Activated CD4-positive, alpha-beta T cell treated with anti-CD3 and anti-CD28 coated beads for 36 hours (primary cell): ENCODE results near the gene SPOUT1. TPM values are rescaled to one million over a fixed set of nuclear protein-coding genes. Genes with fewer than 3 reads are reported as not detected.

Source experiments
- ATAC-seq: fragments of 200-7000 bp; cut with Tn5 transposase; one replicate; pipeline ENCODE4 v1.10.0; 2021; ENCODE audit warnings: mild to moderate bottlenecking, moderate library complexity
- CTCF ChIA-PET: fragments of 350-600 bp; sonication (Branson Sonifier 250); formaldehyde crosslinking; loops from one replicate; lab custom pipeline; 2021; ENCODE audit warnings: antibody characterized with exemption; lab: Charles Lee
- POLR2A ChIA-PET: fragments of 350-600 bp; sonication (Branson Sonifier 250); formaldehyde crosslinking; loops from one replicate; lab custom pipeline; 2021; ENCODE audit warnings: antibody characterized with exemption, inconsistent platforms; lab: Charles Lee
- DNase-seq: peaks from one replicate; pipeline ENCODE4 v3.0.0-alpha.2; 2020
- H3K27ac Mint-ChIP-seq: one replicate; pipeline ENCODE4 v1.8.0; 2021; ENCODE audit warnings: mixed read lengths
- H3K27me3 Mint-ChIP-seq: one replicate; pipeline ENCODE4 v1.8.0; 2021; ENCODE audit warnings: mixed read lengths
- H3K36me3 Mint-ChIP-seq: one replicate; pipeline ENCODE4 v1.8.0; 2021; ENCODE audit warnings: low read depth, mixed read lengths
- H3K4me1 Mint-ChIP-seq: one replicate; pipeline ENCODE4 v1.8.0; 2021; ENCODE audit warnings: mixed read lengths
- H3K4me3 Mint-ChIP-seq: one replicate; pipeline ENCODE4 v1.8.0; 2021; ENCODE audit warnings: mild to moderate bottlenecking, moderate library complexity, mixed read lengths
- H3K9me3 Mint-ChIP-seq: one replicate; pipeline ENCODE4 v1.8.0; 2021; ENCODE audit warnings: low read depth, mixed read lengths
- intact Hi-C, 2 experiments: fragments of 100-400 bp; cut with DNase I in 1 of 2; cut with micrococcal nuclease in 1 of 2; formaldehyde crosslinking; loops; one replicate each; pipeline versions ENCODE4 v1.14.2 to v1.15.1; 2022 to 2024; cut with DNase I, micrococcal nuclease
- total RNA-seq, 2 experiments: library from RNA; stranded (reverse); gene quantifications; one replicate each; pipeline ENCODE4 v1.2.3, GENCODE V29; 2021

The SPOUT1 gene
- total RNA-seq, 2 experiments from 2014 or later = 87.9 to 92.9 TPM

DNA sequence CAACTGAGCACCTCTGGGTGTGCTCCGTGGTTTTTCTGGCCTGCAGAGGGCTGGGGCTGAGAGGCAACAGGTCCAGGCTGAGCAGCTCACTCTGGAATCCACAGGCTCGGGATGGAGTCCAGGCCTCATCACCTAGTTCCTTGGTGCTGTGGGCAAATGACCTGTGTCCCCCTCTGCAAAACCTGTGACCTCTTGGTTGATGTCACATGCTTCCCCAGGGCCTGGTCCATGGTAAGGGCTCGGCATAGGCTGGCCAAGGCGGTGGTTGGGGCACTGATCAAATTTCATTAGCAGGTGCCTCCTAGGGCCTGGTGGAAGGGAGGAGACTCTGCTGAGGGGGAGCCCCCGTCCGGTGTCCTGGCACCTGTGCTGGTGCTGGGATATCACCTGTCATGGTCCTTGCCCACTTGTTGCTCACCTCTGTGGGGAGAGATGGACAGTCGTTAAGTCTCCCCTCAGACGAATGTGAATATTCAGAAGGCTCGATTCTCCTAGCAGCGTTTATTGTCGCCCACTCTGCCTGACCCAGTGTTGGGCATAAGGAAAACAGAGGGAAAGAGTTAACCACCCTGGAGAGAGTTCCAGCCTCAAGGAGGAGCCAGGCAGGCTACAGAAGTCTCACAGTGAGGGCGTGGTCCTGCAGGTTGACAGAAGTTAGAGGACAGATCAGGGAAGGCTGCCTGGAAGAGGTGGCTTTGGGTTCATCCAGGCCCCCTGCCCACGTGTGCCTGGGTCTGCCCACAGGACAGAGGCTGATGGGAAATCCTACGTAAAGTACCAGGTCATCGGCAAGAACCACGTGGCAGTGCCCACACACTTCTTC lies 7.8 kb downstream of the SPOUT1 start:
- DNase-seq = no peak
- ATAC-seq = no peak
- no peak overlapping the region for H3K4me3 Mint-ChIP-seq
- peaks cover 20% of the 10 kb centered on the region for H3K36me3 Mint-ChIP-seq
- no peak overlapping the region for H3K27ac Mint-ChIP-seq
- H3K27me3 Mint-ChIP-seq = no peaks in the 10 kb centered on the region
- peaks cover 13% of the 10 kb centered on the region for H3K4me1 Mint-ChIP-seq
- ChIA-PET CTCF (no interaction called here), POLR2A (interaction anchor here (0.7 to 1.3 kb wide), 3 partner anchors 8 to 317 kb away, joined by 3 to 5 read pairs (median 5); partner anchors contain the start of gene SPOUT1)
- intact Hi-C loops = no loop called here
- no peaks in the 10 kb centered on the region for H3K9me3 Mint-ChIP-seq

DNA sequence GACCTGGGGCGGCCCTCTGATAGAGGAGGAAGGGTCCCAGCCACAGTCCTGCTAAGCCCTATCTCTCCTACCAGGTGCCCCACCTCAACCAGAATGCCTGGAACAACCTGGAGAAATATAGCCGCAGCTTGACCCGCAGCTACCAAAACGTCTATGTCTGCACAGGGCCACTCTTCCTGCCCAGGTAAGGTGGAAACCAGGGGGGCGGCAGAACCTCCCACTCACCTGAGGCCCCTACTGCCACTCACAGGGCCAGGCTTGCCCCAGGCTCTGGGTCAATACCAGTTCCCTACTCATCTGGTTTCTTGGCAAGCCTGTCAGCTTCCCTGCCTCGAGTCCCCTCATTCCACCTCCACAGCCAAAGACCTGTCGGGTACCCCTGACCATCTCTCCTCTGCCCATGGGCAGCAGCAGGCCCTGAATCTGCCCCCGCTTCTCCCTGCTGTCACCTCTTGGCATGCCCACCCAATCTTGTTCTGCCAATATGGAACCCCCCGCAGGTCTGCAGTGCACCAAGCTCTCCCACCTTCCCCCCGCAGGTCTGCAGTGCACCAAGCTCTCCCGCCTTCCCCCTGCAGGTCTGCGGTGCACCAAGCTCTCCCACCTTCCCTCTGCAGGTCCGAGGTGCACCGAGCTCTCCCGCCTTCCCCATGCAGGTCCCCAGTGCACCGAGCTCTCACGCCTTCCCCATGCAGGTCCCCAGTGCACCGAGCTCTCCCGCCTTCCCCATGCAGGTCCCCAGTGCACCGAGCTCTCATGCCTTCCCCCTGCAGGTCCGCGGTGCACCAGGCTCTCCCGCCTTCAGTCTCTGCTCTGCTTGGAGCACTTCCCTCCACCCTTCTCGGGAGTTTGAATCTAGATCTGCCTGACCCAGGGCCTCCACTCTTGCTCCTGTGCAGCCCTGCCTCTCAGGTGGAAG lies 8.7 kb downstream of the SPOUT1 start:
- ATAC-seq (no peak), DNase-seq (no peak)
- intact Hi-C loops = no loop called here
- H3K4me3 Mint-ChIP-seq = no peak overlapping the region
- no peak overlapping the region for H3K27ac Mint-ChIP-seq
- peaks cover 13% of the 10 kb centered on the region for H3K4me1 Mint-ChIP-seq
- no peaks in the 10 kb centered on the region for H3K27me3 Mint-ChIP-seq
- ChIA-PET POLR2A (interaction anchor here (0.7 to 1.3 kb wide), 3 partner anchors 9 to 316 kb away, joined by 3 to 5 read pairs (median 5); partner anchors contain the start of gene SPOUT1), CTCF (interaction anchor here (0.6 to 1.4 kb wide), 2 partner anchors 9 to 39 kb away, joined by 3 to 5 read pairs; partner anchors contain the start of gene SPOUT1)
- H3K9me3 Mint-ChIP-seq = no peaks in the 10 kb centered on the region
- peaks cover 16% of the 10 kb centered on the region for H3K36me3 Mint-ChIP-seq

DNA sequence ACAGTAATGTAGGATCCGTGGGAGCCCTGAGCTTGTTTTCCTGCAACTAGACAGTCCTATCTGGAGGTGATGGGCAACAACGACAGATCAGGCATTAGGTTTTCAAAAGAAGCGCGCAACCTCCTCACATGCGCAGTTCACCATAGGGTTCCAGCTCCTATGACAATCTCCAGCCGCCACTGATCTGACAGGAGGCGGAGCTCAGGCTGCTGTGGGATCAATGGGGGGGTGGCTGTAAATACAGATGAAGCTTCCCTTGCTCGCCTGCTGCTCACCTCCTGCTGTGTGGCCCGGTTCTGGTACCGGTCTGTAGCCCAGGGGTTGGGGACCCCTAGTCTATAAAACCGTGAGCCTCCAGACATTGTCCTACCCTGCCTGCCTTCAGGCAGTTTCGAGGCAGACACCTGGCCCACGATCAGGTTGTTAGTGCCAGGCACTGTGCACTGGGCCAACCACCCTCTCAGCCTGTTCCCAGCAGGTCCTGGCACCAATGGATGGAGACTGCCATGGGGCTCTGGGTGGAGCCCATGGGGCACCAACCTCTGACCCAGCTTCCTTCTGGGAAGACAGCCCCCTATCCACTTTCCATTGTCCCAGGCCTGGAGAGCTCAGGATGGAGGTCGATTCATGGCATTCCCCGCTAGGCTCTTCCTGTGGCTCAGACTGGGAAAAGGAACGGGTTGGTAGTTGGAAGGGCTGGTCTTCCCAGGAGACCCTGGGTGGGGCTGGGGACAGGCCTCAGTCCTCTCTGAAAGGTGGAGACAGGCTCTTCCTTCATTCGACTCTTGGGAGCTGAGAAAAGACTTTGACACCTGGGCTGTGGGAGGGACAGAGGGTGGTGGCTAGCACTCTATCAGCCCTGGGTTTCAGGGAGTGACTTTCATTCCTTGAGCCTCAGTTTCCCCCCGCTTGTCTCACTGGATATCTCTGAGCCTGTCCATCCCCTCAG lies 9.6 kb downstream of the SPOUT1 start:
- Mint-ChIP-seq H3K27me3 (no peaks in the 10 kb centered on the region), H3K4me3 (peak overlapping the region; percentile 75), H3K4me1 (peaks cover 13% of the 10 kb centered on the region), H3K9me3 (no peaks in the 10 kb centered on the region), H3K36me3 (peaks cover 16% of the 10 kb centered on the region), H3K27ac (no peak overlapping the region)
- intact Hi-C loops = loop anchor here (2.0 to 5.0 kb wide), 3 partner anchors 62 to 163 kb away; partner anchors contain the start of genes DYNC2I2 (in 1 of the 2), KYAT1 (in 1 of the 2), LRRC8A (in 1 of the 2) and SET (in 1 of the 2)
- DNase-seq (no peak), ATAC-seq (no peak)
- ChIA-PET POLR2A (interaction anchor here (0.6 to 0.8 kb wide), 2 partner anchors 10 to 115 kb away, joined by 3 read pairs; partner anchors contain the start of gene SPOUT1), CTCF (interaction anchor here (1.2 to 2.0 kb wide), 3 partner anchors 10 to 42 kb away, joined by 3 to 7 read pairs (median 5); partner anchors contain the start of gene SPOUT1)

DNA sequence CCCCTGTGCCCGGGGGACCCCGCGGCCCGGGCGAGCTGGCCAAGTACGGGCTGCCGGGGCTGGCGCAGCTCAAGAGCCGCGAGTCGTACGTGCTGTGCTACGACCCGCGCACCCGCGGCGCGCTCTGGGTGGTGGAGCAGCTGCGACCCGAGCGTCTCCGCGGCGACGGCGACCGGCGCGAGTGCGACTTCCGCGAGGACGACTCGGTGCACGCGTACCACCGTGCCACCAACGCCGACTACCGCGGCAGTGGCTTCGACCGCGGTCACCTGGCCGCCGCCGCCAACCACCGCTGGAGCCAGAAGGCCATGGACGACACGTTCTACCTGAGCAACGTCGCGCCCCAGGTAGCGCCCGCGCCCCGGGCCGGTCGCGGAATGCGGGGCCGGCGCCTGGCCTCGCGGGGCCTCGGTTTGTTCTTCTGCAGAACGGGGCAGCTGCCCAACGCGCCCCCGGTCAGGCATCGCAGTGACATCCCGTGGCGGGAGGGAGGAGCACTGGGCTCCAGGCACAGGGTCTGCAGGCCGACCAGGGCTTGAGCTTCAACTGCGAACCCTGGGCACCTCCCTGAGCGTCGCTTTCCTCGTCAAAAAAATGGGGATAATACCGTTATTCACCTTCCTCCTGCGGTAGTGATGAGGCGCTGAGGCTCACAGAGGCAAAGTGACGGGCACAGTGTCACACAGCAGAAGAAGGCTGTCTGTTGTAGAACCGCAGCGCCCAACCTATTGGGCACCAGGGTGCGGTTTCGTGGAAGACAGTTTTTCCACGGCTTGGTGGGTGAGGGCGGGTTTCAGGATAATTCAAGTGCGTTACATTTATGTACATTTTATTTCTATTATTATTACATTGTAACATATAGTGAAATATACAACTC lies 10.5 kb downstream of the SPOUT1 start:
- Mint-ChIP-seq H3K36me3 (peaks cover 10% of the 10 kb centered on the region), H3K4me1 (peaks cover 13% of the 10 kb centered on the region), H3K27ac (no peak overlapping the region), H3K9me3 (no peaks in the 10 kb centered on the region), H3K27me3 (no peaks in the 10 kb centered on the region), H3K4me3 (peak overlapping the region; percentile 75)
- intact Hi-C loops = loop anchor here (1.0 to 5.0 kb wide), 20 partner anchors 10 to 594 kb away; partner anchors contain the start of genes KYAT1 (in 2 of the 2), SET (in 2 of the 2), SPOUT1 (in 2 of the 2) and ZER1 (in 2 of the 2)
- ATAC-seq (peak; percentile 28), DNase-seq (peak; percentile 65)
- ChIA-PET POLR2A (interaction anchor here (0.5 to 1.1 kb wide), 4 partner anchors 11 to 95 kb away, joined by 3 to 7 read pairs (median 4); partner anchors contain the start of genes SPOUT1 and ZDHHC12), CTCF (interaction anchor here (0.5 to 2.4 kb wide), 17 partner anchors 8 to 320 kb away, joined by 3 to 16 read pairs (median 4); partner anchors contain the start of gene SPOUT1)

DNA sequence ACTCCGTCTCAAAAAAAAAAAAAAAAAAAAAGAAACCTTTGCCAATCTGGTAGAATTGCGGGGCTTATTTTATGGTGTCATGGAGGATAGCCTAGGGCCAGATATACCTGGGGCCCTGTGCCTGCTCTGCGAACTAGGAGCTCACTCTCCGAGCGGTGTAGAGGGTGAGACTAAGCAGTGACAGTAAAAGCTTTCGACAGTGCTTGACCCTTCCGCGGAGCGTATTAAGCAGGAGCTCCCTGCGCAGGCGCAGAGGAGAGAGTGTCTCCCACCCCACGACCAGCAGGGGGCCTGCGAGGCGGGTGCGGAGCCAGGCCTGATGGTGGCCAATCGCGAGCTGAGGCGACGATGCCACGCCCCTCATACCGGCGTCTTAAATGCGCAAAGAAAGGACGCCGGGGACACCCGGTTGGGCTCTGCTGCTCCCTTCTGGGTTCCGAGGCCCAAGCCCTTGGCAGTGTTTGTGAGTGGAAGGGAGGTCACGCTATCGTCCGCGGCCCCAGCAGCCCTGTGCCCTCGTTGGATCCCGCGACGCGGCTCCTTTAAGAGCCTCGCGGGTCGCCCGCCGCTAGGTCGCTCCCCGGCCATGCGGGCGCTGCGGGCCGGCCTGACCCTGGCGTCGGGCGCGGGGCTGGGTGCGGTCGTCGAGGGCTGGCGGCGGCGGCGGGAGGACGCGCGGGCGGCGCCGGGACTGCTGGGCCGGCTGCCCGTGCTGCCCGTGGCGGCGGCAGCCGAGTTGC lies 11.3 kb downstream of the SPOUT1 start, which contains the start of gene ENDOG:
TSS of gene ENDOG (plus strand) at position 402 of the 740 bp plus-strand sequence. CDS start at position 587, 185 bp downstream.
- peaks cover 13% of the 10 kb centered on the region for H3K4me1 Mint-ChIP-seq
- no peaks in the 10 kb centered on the region for H3K27me3 Mint-ChIP-seq
- peak within 1 kb of the TSS; percentile 80 for H3K27ac Mint-ChIP-seq
- DNase-seq (peak; percentile 98), ATAC-seq (peak; percentile 98)
- ChIA-PET POLR2A (interaction anchor here (0.5 to 1.1 kb wide), 8 partner anchors 11 to 1375 kb away, joined by 3 to 7 read pairs (median 4); partner anchors contain the start of genes SPOUT1 and ZDHHC12), CTCF (interaction anchor here (0.5 to 2.4 kb wide), 28 partner anchors 9 to 848 kb away, joined by 3 to 16 read pairs (median 4); partner anchors contain the start of genes SPOUT1, URM1 and ZDHHC12)
- H3K9me3 Mint-ChIP-seq = no peaks in the 10 kb centered on the region
- peaks cover 10% of the 10 kb centered on the region for H3K36me3 Mint-ChIP-seq
- intact Hi-C loops = loop anchor here (1.0 to 5.0 kb wide), 20 partner anchors 11 to 595 kb away; partner anchors contain the start of genes KYAT1 (in 2 of the 2), SET (in 2 of the 2), SPOUT1 (in 2 of the 2) and ZER1 (in 2 of the 2)
- peak within 1 kb of the TSS; percentile 76 for H3K4me3 Mint-ChIP-seq

DNA sequence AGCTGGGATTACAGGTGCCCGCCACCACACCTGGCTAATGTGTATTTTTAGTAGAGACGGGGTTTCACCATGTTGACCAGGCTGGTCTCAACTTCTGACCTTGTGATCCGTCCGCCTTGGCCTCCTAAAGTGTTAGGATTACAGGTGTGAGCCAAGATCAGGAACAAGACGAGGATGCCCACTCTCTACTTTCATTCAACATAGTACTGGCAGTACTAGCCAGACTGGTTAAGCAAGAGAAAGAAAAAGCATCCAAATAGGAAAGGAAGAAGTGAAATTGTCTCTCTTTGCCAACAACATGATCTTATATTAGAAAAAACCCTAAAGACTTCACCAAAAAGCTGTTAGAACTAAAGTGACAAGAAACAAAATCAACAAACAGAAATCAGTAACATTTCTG lies 18.7 kb downstream of the SPOUT1 start:
- no peak overlapping the region for H3K4me3 Mint-ChIP-seq
- H3K4me1 Mint-ChIP-seq = no peaks in the 10 kb centered on the region
- no peak for DNase-seq
- CTCF ChIA-PET = no interaction called here
- ATAC-seq = no peak
- POLR2A ChIA-PET = no interaction called here
- no peaks in the 10 kb centered on the region for H3K27me3 Mint-ChIP-seq
- no peak overlapping the region for H3K27ac Mint-ChIP-seq
- no peaks in the 10 kb centered on the region for H3K9me3 Mint-ChIP-seq
- H3K36me3 Mint-ChIP-seq = peaks cover 5% of the 10 kb centered on the region
- intact Hi-C loops = no loop called here

DNA sequence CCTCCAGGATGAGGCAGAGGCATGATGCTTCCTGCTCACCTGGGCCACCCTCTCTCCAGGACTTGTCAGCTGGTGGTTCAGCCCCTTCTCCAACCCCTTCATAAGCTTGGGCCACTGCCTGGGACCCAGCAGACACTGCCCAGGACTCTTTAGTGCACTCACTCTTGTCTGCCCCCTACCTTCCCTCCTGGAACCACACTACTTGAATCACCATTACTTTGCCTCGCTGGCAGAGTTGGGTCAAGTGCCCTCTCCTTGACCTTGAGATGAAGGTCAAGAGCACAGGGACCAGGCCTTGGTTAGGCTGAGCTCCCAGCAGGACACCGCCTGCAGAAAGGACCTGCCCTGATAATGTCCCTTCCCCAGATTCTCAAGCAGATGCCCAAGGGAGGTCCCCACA lies 19.8 kb downstream of the SPOUT1 start:
- Mint-ChIP-seq H3K9me3 (no peaks in the 10 kb centered on the region), H3K27me3 (no peaks in the 10 kb centered on the region), H3K36me3 (peaks cover 7% of the 10 kb centered on the region), H3K4me3 (no peak overlapping the region), H3K4me1 (no peaks in the 10 kb centered on the region), H3K27ac (no peak overlapping the region)
- DNase-seq (no peak), ATAC-seq (no peak)
- ChIA-PET POLR2A (no interaction called here), CTCF (interaction anchor here (0.6 to 1.1 kb wide), 3 partner anchors 9 to 119 kb away, joined by 3 read pairs; no protein-coding TSS in a partner anchor)
- intact Hi-C loops = no loop called here

DNA sequence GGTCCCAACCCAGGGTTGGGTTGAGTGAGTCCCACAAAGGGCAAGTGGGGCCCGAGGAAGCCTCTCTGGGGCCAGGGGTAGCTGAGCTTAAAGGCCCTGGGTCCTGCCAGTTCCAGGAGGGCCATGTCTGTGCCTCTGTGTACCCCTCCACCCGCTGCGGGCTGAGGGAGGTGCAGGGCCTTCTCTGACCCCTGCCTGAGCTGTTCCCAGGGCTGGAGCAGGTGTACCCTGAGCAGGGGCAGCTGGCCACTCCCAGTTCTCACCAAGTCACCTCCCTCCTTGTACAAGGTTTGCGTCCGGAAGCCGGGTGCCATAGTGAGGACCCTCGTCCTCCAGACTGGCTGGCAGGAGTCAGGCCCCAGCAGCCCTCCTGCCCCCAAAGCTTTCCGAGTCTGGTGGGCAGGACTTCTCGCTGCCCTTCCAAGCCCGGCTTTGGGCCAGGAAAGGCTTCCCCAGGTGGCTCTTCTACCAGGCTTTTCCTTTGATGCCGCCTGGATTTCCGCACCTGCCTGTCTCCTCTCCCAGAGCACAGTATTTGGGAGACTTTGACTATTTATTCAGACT lies 20.5 kb downstream of the SPOUT1 start:
- CTCF ChIA-PET = interaction anchor here (0.6 to 1.1 kb wide), 2 partner anchors 38 to 119 kb away, joined by 3 read pairs; no protein-coding TSS in a partner anchor
- no peaks in the 10 kb centered on the region for H3K27me3 Mint-ChIP-seq
- no peak overlapping the region for H3K27ac Mint-ChIP-seq
- no peaks in the 10 kb centered on the region for H3K9me3 Mint-ChIP-seq
- no peak for DNase-seq
- H3K4me3 Mint-ChIP-seq = no peak overlapping the region
- ATAC-seq = no peak
- H3K4me1 Mint-ChIP-seq = no peaks in the 10 kb centered on the region
- intact Hi-C loops = no loop called here
- POLR2A ChIA-PET = no interaction called here
- peaks cover 7% of the 10 kb centered on the region for H3K36me3 Mint-ChIP-seq
